ENCODE results near the gene CARS2.

The CARS2 gene

DNA sequence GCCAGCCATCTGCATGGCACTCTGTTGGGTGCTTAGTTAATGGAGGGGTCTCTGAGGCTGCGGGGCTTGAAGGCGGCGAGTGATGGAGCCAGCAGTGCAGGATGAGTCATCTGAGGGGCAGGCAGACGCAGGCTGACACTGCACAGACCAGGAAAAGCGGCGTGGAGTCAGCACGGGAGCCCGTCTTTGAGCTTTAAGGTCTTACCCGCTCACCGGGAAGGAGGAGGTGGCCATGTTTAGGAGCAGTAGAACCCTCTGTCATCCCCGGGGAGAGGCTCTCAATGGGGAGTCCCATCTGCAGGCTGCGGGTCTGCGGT, 77.5 kb downstream of the CARS2 start:
- TF ChIP-seq, protein P1, sequence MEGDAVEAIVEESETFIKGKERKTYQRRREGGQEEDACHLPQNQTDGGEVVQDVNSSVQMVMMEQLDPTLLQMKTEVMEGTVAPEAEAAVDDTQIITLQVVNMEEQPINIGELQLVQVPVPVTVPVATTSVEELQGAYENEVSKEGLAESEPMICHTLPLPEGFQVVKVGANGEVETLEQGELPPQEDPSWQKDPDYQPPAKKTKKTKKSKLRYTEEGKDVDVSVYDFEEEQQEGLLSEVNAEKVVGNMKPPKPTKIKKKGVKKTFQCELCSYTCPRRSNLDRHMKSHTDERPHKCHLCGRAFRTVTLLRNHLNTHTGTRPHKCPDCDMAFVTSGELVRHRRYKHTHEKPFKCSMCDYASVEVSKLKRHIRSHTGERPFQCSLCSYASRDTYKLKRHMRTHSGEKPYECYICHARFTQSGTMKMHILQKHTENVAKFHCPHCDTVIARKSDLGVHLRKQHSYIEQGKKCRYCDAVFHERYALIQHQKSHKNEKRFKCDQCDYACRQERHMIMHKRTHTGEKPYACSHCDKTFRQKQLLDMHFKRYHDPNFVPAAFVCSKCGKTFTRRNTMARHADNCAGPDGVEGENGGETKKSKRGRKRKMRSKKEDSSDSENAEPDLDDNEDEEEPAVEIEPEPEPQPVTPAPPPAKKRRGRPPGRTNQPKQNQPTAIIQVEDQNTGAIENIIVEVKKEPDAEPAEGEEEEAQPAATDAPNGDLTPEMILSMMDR (IDR thresholded peaks at IDR 0.05), result no peak
- no peak for DNase-seq
- H3K9me3 Mint-ChIP-seq, result peaks cover 6% of the 10 kb centered on the region
- H3K4me1 Mint-ChIP-seq, result peaks cover 51% of the 10 kb centered on the region
- no peaks in the 10 kb centered on the region for H3K27me3 Mint-ChIP-seq (ENCODE audit: low read depth, poor library complexity)
- H3K4me3 Mint-ChIP-seq, result no peak overlapping the region
- H3K36me3 Mint-ChIP-seq (ENCODE audit: low read depth), result peaks cover 55% of the 10 kb centered on the region
- no peak overlapping the region for H3K27ac Mint-ChIP-seq

DNA sequence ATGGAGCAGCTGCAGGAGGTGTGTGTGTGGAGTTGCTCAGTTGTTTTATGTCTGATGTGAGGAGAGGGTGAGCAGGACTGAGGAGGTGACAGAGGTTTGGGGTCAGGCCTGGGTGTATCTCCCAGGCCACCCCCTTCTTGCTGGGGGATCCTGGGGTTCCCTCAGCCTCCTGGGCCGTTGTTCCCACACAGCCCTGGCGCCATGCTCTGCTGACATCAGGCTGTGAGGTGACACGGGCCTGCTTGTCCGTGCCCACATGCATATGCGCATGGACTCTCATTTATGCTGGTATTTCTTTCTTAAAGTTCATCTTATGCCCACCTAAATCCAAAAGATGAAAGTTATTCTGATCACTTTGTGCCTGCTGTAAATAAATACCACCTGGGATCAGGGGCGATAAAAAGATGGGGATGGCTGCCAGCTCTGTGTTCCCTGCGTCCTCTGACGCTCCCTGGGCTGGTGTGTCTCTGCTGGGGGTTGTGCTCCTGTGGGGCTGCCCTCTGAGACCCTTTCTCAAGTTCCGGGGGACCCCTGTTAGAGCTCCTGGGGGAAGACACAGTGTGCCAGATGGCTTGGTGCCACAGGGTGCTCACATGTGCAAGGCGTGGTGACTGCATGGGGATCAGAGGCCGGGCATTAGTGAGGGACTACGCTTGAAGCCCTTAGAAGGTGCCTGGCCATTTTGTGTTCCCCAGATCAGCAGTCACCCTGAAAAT, 78.0 kb downstream of the CARS2 start:
- Mint-ChIP-seq H3K9me3 (peaks cover 6% of the 10 kb centered on the region), H3K4me1 (peaks cover 51% of the 10 kb centered on the region), H3K36me3 (ENCODE audit: low read depth) (peaks cover 56% of the 10 kb centered on the region), H3K4me3 (no peak overlapping the region), H3K27ac (peak overlapping the region; percentile 4), H3K27me3 (ENCODE audit: low read depth, poor library complexity) (no peaks in the 10 kb centered on the region)
- TF ChIP-seq, protein P1 (IDR thresholded peaks at IDR 0.05), result no peak
- DNase-seq, result no peak

DNA sequence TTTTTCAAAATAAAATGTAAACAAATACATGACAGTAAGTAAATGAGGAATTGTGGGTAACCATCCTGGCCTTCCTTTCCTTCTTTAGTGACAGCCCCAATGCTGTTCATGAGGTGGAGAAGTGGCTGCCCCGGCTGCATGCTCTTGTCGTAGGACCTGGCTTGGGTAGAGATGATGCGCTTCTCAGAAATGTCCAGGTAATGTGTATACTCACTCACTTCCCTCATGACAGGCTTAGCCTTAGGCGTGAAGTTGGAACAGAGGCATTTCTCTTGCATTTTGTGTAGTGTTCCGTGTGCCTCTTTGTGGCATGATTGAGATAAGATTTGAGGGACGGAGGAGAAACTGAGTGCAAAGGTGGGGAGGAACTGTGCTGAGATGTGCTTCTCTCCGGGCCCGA, 78.6 kb downstream of the CARS2 start:
- Mint-ChIP-seq H3K9me3 (peaks cover 5% of the 10 kb centered on the region), H3K27me3 (ENCODE audit: low read depth, poor library complexity) (no peaks in the 10 kb centered on the region), H3K4me1 (peaks cover 51% of the 10 kb centered on the region), H3K27ac (peak overlapping the region; percentile 4), H3K36me3 (ENCODE audit: low read depth) (peaks cover 58% of the 10 kb centered on the region), H3K4me3 (no peak overlapping the region)
- no peak for DNase-seq
- TF ChIP-seq, protein P1 (IDR thresholded peaks at IDR 0.05), result no peak

DNA sequence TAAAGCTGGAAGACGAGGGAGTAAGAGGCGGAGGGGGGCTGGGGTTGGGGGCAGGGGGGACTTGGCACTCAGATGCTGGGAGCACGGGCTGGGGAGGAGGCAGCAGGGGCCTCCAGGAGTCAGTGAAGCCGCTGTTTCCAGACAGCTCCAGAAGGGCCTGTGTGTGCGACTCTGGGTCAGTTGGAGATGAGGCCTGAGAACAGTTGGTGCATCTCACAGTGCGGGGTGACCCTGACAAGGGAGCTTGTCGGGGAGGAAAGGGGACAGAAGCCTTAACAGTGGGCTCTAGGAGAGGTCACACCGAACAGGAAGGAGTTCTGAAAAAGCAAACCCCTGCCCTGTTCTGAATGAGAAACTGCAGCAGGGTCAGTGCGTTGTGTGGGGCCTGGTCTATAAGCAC, 79.4 kb downstream of the CARS2 start:
- Mint-ChIP-seq H3K36me3 (ENCODE audit: low read depth) (peaks cover 53% of the 10 kb centered on the region), H3K4me1 (peaks cover 46% of the 10 kb centered on the region), H3K27me3 (ENCODE audit: low read depth, poor library complexity) (no peaks in the 10 kb centered on the region), H3K9me3 (no peaks in the 10 kb centered on the region), H3K4me3 (no peak overlapping the region), H3K27ac (peak overlapping the region; percentile 70)
- TF ChIP-seq, protein P1 (IDR thresholded peaks at IDR 0.05), result no peak
- DNase-seq, result no peak

DNA sequence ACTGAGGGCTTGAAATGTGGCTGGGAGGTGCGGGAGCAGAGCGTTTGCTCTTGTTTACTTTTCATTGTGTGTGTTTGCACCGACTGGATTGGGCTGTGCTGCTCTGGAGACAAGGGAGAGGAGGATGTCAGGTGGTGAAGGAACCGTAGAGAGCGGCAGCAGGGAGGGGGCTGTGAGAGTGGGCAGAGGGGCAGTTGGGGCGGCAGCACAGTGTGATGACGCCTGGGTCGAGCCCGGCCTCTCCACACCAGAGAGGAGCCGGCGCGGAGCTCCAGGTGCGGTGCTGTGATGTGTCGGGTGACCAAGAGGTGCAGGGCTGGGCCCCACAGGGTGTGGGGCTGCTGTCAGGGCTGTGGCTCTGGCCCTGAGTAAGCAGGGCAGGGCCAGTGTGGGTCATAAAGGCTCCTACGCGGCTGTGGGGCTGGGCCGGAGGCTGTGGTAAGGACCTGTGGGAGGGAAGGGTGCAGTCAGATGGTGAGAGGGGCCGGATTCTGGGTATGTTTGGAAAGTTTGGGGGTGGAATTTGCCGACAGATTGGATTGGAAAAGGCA, 80.1 kb downstream of the CARS2 start:
- peaks cover 42% of the 10 kb centered on the region for H3K4me1 Mint-ChIP-seq
- H3K36me3 Mint-ChIP-seq (ENCODE audit: low read depth), result peaks cover 46% of the 10 kb centered on the region
- H3K9me3 Mint-ChIP-seq, result no peaks in the 10 kb centered on the region
- no peak for DNase-seq
- TF ChIP-seq, protein P1 (IDR thresholded peaks at IDR 0.05), result no peak
- H3K27me3 Mint-ChIP-seq (ENCODE audit: low read depth, poor library complexity), result no peaks in the 10 kb centered on the region
- H3K27ac Mint-ChIP-seq, result peak overlapping the region; percentile 97
- peak overlapping the region; percentile 40 for H3K4me3 Mint-ChIP-seq
